Measurements from ENCODE around the gene PNPLA8. TPM values are rescaled to one million over a fixed set of nuclear protein-coding genes. Genes with fewer than 3 reads are reported as not detected.

The PNPLA8 gene
- total RNA-seq, 2 experiments from 2014 or later: 85.9 to 88.6 TPM

DNA sequence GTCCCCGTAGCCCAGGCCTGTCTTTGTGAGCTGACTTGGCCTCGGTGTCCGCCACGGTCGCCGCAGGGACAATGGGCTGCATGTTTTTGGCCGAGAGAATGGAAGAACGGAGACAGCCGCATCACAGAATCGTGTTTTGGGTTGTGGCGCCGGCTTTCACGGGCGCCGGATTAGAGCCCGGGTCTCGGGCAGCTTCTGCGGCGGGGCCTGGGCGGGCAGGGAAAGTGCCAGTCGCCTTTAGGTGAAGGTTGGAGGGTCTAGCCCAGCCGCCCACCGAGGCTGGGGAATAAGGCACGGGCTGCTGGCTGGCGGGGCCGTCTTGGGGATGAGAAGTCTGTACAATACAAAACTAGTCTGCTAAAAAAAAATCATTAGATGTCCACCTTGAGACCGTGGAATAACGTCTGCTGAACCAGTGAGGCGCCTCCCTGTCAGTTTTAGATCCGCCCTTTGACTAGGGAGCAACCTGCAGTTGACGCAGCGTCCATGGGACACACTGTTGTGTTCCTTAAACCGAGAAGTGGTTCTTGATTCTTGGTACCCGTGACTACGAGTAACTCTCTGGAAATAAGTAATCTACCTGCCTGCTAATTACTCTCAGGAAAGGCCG is 44.3 kb upstream of the PNPLA8 start:
- DNase-seq: peak in 12 of 14 experiments; percentile 9 to 75 (median 40)

DNA sequence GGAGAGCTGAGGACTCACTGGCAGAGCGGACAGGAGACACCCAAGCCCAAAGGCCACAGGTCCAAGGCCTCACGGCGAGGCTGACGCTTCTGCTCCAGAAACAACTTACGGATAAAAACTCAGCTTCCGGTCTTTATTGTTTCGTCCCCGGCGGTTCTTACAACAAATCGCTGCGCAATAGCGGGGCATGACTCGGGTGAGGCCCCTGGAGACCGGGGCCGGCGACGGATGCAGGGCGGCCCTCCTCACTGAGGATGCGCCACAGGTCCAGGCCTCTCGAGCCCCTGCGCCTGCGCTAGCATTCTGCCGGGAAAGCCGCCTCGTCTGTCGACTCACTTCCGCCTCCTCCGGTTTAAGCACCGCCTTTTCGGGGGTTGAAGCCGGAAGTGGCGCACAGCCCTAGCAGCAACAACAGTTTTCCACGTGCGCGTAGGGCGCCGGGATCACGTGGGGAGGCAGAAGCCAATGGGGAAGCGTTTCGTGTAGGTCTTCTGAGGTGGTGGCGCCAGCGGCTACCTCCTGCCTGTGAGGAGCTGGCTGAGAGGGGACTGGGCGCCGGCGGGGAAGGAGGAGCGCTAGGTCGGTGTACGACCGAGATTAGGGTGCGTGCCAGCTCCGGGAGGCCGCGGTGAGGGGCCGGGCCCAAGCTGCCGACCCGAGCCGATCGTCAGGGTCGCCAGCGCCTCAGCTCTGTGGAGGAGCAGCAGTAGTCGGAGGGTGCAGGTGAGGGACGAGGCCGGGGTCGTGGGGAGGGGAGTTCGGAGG is 43.6 kb upstream of the PNPLA8 start, which contains the start of the genes DNAJB9 and THAP5:
TSS of gene DNAJB9 (plus strand) at position 494 of the 765 bp plus-strand sequence. CDS start 1,853 bp downstream, outside the sequence.
TSS of gene THAP5 (minus strand) at position 326 of the 765 bp plus-strand sequence. CDS start at position 189, 137 bp downstream.
- peak within 1 kb of the TSS; percentile 93 for H3K4me3 Mint-ChIP-seq
- peak within 1 kb of the TSS; percentile 78 for H3K4me3 ChIP-seq (ENCODE audit: low read length)
- CTCF ChIA-PET: interaction anchor here (1.4 to 1.8 kb wide), 2 partner anchors 44 to 45 kb away, joined by 3 to 6 read pairs; partner anchors contain the start of gene PNPLA8
- H3K27ac ChIP-seq (ENCODE audit: low read depth in 1 of 2, low read length in 2 of 2): peak within 1 kb of the TSS; percentile 98 to 99
- POLR2A ChIA-PET: interaction anchor here (0.7 to 3.0 kb wide), 20 partner anchors 9 to 1909 kb away, joined by 3 to 151 read pairs (median 5); partner anchors contain the start of genes CBLL1, CCDC71L, HBP1 and PNPLA8
- H3K27ac Mint-ChIP-seq: peak within 1 kb of the TSS; percentile 99
- intact Hi-C loops (cut with DNase I, micrococcal nuclease): loop anchor here (1.0 to 5.0 kb wide), 3 partner anchors 42 to 677 kb away; partner anchors contain the start of genes DLD (in 1 of the 2) and PNPLA8 (in 1 of the 2)
- H3K9me3 Mint-ChIP-seq: peaks cover 2% of the 10 kb centered on the region
- no peaks in the 10 kb centered on the region for H3K27me3 ChIP-seq (ENCODE audit: control insufficient read depth in 1 of 2, insufficient read depth in 2 of 2, low read length in 2 of 2)
- ATAC-seq (ENCODE audit: poor library complexity): peak; percentile 82
- peaks cover 92% of the 10 kb centered on the region for H3K36me3 Mint-ChIP-seq (ENCODE audit: low read depth)
- H3K9me3 ChIP-seq (ENCODE audit: control insufficient read depth in 1 of 2, insufficient read depth in 1 of 2, low read length in 2 of 2): no peaks in the 10 kb centered on the region
- TF ChIP-seq, protein P1, sequence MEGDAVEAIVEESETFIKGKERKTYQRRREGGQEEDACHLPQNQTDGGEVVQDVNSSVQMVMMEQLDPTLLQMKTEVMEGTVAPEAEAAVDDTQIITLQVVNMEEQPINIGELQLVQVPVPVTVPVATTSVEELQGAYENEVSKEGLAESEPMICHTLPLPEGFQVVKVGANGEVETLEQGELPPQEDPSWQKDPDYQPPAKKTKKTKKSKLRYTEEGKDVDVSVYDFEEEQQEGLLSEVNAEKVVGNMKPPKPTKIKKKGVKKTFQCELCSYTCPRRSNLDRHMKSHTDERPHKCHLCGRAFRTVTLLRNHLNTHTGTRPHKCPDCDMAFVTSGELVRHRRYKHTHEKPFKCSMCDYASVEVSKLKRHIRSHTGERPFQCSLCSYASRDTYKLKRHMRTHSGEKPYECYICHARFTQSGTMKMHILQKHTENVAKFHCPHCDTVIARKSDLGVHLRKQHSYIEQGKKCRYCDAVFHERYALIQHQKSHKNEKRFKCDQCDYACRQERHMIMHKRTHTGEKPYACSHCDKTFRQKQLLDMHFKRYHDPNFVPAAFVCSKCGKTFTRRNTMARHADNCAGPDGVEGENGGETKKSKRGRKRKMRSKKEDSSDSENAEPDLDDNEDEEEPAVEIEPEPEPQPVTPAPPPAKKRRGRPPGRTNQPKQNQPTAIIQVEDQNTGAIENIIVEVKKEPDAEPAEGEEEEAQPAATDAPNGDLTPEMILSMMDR (IDR thresholded peaks at IDR 0.05): no peak
- peak; percentile 97 to 100 (median 99) for DNase-seq
- peaks cover 16% of the 10 kb centered on the region for H3K4me1 ChIP-seq (ENCODE audit: insufficient read depth, low read length)
- H3K36me3 ChIP-seq (ENCODE audit: insufficient read depth, low read length): peaks cover 26% of the 10 kb centered on the region
- peaks cover 81% of the 10 kb centered on the region for H3K4me1 Mint-ChIP-seq (ENCODE audit: low read depth)
- H3K27me3 Mint-ChIP-seq: no peaks in the 10 kb centered on the region

More for the DNA sequence above, 44.3 kb upstream of the PNPLA8 start:
- peak; percentile 9 for ATAC-seq (ENCODE audit: poor library complexity)
- Histone ChIP-seq H3K9me3 (ENCODE audit: control insufficient read depth in 1 of 2, insufficient read depth in 1 of 2, low read length in 2 of 2) (no peaks in the 10 kb centered on the region), H3K27ac (ENCODE audit: low read depth in 1 of 2, low read length in 2 of 2) (peak overlapping the region; percentile 98 to 99), H3K4me1 (ENCODE audit: insufficient read depth, low read length) (peaks cover 18% of the 10 kb centered on the region), H3K27me3 (ENCODE audit: control insufficient read depth in 1 of 2, insufficient read depth in 2 of 2, low read length in 2 of 2) (no peaks in the 10 kb centered on the region), H3K4me3 (ENCODE audit: low read length) (peak overlapping the region; percentile 78), H3K36me3 (ENCODE audit: insufficient read depth, low read length) (peaks cover 28% of the 10 kb centered on the region)
- peaks cover 81% of the 10 kb centered on the region for H3K4me1 Mint-ChIP-seq (ENCODE audit: low read depth)
- TF ChIP-seq, protein P1 (IDR thresholded peaks at IDR 0.05): no peak
- H3K27me3 Mint-ChIP-seq: no peaks in the 10 kb centered on the region
- POLR2A ChIA-PET: interaction anchor here (0.7 to 3.0 kb wide), 18 partner anchors 8 to 1910 kb away, joined by 3 to 151 read pairs (median 6); partner anchors contain the start of genes CBLL1, CCDC71L, HBP1 and PNPLA8
- CTCF ChIA-PET: interaction anchor here (1.8 kb wide), 1 partner anchor 46 kb away, joined by 6 read pairs; no protein-coding TSS in a partner anchor
- peak overlapping the region; percentile 99 for H3K27ac Mint-ChIP-seq
- peak overlapping the region; percentile 93 for H3K4me3 Mint-ChIP-seq
- intact Hi-C loops (cut with DNase I, micrococcal nuclease): loop anchor here in 1 of 2 experiments (5.0 kb wide), 1 partner anchor 678 kb away; the partner anchor contains the start of gene DLD
- peaks cover 92% of the 10 kb centered on the region for H3K36me3 Mint-ChIP-seq (ENCODE audit: low read depth)
- peaks cover 2% of the 10 kb centered on the region for H3K9me3 Mint-ChIP-seq
